Retinal pigment epithelial cell (primary cell): ENCODE data around the gene GATAD1.
"Not testable (repeated sequence)": the region's sequence is repeated elsewhere in the genome, so short reads cannot be mapped to it uniquely, and the experiment has no call there.

Source experiments
- DNase-seq: peaks from one replicate; pipeline ENCODE4 v3.0.0-alpha.2; 2010; ENCODE audit warnings: low read depth
- H3K4me3 ChIP-seq: 2 replicates; pipeline ENCODE4 v1.5.1; 2011; ENCODE audit warnings: mild to moderate bottlenecking, low read length, control low read depth, moderate library complexity
- CTCF ChIP-seq: conservative IDR thresholded peaks from 2 replicates; pipeline ENCODE4 v1.5.1; 2011; ENCODE audit warnings: low read depth, low read length, control low read depth, inconsistent platforms

Gene GATAD1

GRCh38 chr7:92409357-92409756 is 37.9 kb upstream of the GATAD1 start:
- no peak overlapping the region for H3K4me3 ChIP-seq
- no peak for TF ChIP-seq CTCF
- no peak for DNase-seq

- DNase-seq, H3K4me3 ChIP-seq: not testable (repeated sequence)
These were observed 37.1 kb upstream of the GATAD1 start for GRCh38 chr7:92410162-92410561.

- TF ChIP-seq CTCF: no peak
- DNase-seq: no peak
- H3K4me3 ChIP-seq: no peak overlapping the region
These were observed 34.5 kb upstream of the GATAD1 start for GRCh38 chr7:92412745-92413144.

- no peak overlapping the region for H3K4me3 ChIP-seq
- TF ChIP-seq CTCF: no peak
- DNase-seq: no peak
These were observed 33.7 kb upstream of the GATAD1 start for GRCh38 chr7:92413550-92413949.

GRCh38 chr7:92415225-92415624 is 32.1 kb upstream of the GATAD1 start:
- no peak for TF ChIP-seq CTCF
- no peak overlapping the region for H3K4me3 ChIP-seq
- DNase-seq: no peak

GRCh38 chr7:92417913-92418312 is 29.4 kb upstream of the GATAD1 start:
- TF ChIP-seq CTCF: no peak

GRCh38 chr7:92421676-92422435 is 25.4 kb upstream of the GATAD1 start:
- no peak for TF ChIP-seq CTCF
- DNase-seq: no peak

More at GRCh38 chr7:92417913-92418312, 29.4 kb upstream of the GATAD1 start:
- H3K4me3 ChIP-seq: no peak overlapping the region
- DNase-seq: no peak

More at GRCh38 chr7:92421676-92422435, 25.4 kb upstream of the GATAD1 start:
- no peak overlapping the region for H3K4me3 ChIP-seq
